Smooth muscle cell (in vitro differentiated cells): ENCODE data around the gene ANXA2R. TPM values are rescaled to one million over a fixed set of nuclear protein-coding genes. Genes with fewer than 3 reads are reported as not detected.

ENCODE experiments used
- DNase-seq: peaks from one replicate; lab custom pipeline; 2025; ENCODE audit not compliant: unreplicated experiment; lab: John Stamatoyannopoulos, UW
- H2AFZ ChIP-seq: fragments of 200-600 bp; sonication (generic); 2 replicates; pipeline ENCODE4 v1.6.0; 2016; ENCODE audit warnings: antibody characterized with exemption, low read depth, mild to moderate bottlenecking
- H3F3A ChIP-seq: fragments of 200-600 bp; sonication (generic); 2 replicates; pipeline ENCODE4 v1.6.0; 2017; ENCODE audit warnings: antibody characterized with exemption, low read depth
- H3K27ac ChIP-seq: fragments of 200-600 bp; sonication (generic); 2 replicates; pipeline ENCODE4 v1.5.1; 2016; ENCODE audit warnings: low read depth, mild to moderate bottlenecking
- H3K27me3 ChIP-seq: fragments of 200-600 bp; sonication (generic); 2 replicates; pipeline ENCODE4 v1.6.1; 2016; ENCODE audit warnings: low read depth, mild to moderate bottlenecking
- H3K36me3 ChIP-seq: fragments of 200-600 bp; sonication (generic); 2 replicates; pipeline ENCODE4 v1.5.1; 2016; ENCODE audit warnings: low read depth
- H3K4me1 ChIP-seq: fragments of 200-600 bp; sonication (generic); 2 replicates; pipeline ENCODE4 v1.5.1; 2016; ENCODE audit warnings: low read depth
- H3K4me2 ChIP-seq: fragments of 200-600 bp; sonication (generic); 2 replicates; pipeline ENCODE4 v1.6.0; 2016; ENCODE audit warnings: mild to moderate bottlenecking
- H3K4me3 ChIP-seq: fragments of 200-600 bp; sonication (generic); 2 replicates; pipeline ENCODE4 v1.5.1; 2016; ENCODE audit warnings: mild to moderate bottlenecking
- H3K79me2 ChIP-seq: fragments of 200-600 bp; sonication (generic); 2 replicates; pipeline ENCODE4 v1.6.0; 2016; ENCODE audit warnings: low read depth, mild to moderate bottlenecking
- H3K9ac ChIP-seq: fragments of 200-600 bp; sonication (generic); 2 replicates; pipeline ENCODE4 v1.6.0; 2016; ENCODE audit warnings: low read depth
- H3K9me3 ChIP-seq: fragments of 200-600 bp; sonication (generic); replicated peaks from 2 replicates; pipeline ENCODE4 v1.5.1; 2016; ENCODE audit warnings: low read depth
- H4K20me1 ChIP-seq: fragments of 200-600 bp; sonication (generic); 2 replicates; pipeline ENCODE4 v1.6.0; 2016; ENCODE audit warnings: low read depth
- WGBS: methylation state at CpG from one replicate; pipeline ENCODE4 v1.1.7; 2016; ENCODE audit warnings: low lambda C conversion rate; 5-methylcytosine and 5-hydroxymethylcytosine counted together
- polyA plus RNA-seq: library from polyadenylated mRNA; unstranded; fragments of >200 nt; fragmentation: Nextera tagmentation; extraction: Ambion mirVana; gene quantifications from 2 replicates; pipeline ENCODE4 v1.2.1, GENCODE V29; 2016
- total RNA-seq: library from RNA; depleted of rRNA; stranded (reverse); fragments of >200 nt; gene quantifications from 2 replicates; pipeline ENCODE4 v1.2.3, GENCODE V29; 2014
- TF ChIP-seq, protein P1 (sequence below): fragments of 200-600 bp; sonication (generic); IDR thresholded peaks from 2 replicates; pipeline ENCODE4 v1.5.1; 2017; ENCODE audit warnings: borderline replicate concordance, mild to moderate bottlenecking, antibody characterized with exemption; ENCODE audit not compliant: insufficient read depth, poor library complexity, severe bottlenecking

ANXA2R gene
- total and polyA plus RNA-seq, 2 experiments from 2014 or later: 0.83 to 1.5 TPM

DNA sequence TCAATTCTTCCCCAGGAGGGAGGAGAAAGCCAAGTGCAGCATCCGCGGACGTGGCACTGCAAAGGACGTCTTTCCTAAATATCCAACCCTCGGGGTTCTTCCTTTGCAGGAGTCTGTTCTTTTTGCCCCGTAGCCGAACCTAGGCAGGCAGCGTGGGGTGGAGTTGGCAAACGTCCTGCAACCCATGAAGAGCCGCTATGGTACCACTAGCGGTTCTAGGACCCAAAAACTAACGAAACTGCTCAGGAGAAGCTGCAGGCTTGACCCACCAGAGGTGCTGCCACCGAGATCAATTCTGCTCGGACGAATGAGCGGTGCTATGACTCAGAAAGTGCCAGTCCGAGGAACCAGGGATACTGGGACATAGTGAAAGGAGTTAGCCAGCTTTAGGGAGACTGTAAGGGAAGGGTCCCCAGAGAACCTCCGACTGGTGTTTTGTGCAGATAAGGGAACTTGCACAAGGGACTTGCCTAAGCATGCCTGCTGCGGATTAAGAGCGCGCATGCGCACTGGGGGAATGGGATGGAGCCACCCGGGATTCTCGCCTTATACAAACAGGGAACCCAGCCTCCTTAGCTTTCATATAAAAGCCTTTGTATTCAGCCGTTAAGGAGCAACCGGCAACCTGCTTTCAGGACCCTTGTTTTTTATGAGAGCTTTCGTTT is 32.7 kb downstream of the ANXA2R start:
- Histone ChIP-seq H3K4me2 (peak overlapping the region; percentile 89), H3K36me3 (no peaks in the 10 kb centered on the region), H3K9me3 (no peaks in the 10 kb centered on the region), H3K4me1 (peaks cover 5% of the 10 kb centered on the region), H3K27me3 (no peaks in the 10 kb centered on the region), H3F3A (no peaks in the 10 kb centered on the region), H3K79me2 (no peaks in the 10 kb centered on the region), H4K20me1 (no peaks in the 10 kb centered on the region), H3K9ac (peak overlapping the region; percentile 17), H3K27ac (peak overlapping the region; percentile 71), H3K4me3 (peak overlapping the region; percentile 61), H2AFZ (peak overlapping the region; percentile 88)
- WGBS: 18% methylated on average over 27 of the region's 27 CpGs
- DNase-seq: peak; percentile 62
- TF ChIP-seq, protein P1, sequence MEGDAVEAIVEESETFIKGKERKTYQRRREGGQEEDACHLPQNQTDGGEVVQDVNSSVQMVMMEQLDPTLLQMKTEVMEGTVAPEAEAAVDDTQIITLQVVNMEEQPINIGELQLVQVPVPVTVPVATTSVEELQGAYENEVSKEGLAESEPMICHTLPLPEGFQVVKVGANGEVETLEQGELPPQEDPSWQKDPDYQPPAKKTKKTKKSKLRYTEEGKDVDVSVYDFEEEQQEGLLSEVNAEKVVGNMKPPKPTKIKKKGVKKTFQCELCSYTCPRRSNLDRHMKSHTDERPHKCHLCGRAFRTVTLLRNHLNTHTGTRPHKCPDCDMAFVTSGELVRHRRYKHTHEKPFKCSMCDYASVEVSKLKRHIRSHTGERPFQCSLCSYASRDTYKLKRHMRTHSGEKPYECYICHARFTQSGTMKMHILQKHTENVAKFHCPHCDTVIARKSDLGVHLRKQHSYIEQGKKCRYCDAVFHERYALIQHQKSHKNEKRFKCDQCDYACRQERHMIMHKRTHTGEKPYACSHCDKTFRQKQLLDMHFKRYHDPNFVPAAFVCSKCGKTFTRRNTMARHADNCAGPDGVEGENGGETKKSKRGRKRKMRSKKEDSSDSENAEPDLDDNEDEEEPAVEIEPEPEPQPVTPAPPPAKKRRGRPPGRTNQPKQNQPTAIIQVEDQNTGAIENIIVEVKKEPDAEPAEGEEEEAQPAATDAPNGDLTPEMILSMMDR: no peak

GRCh38 chr5:43006424-43007202 is 33.5 kb downstream of the ANXA2R start:
- TF ChIP-seq, protein P1: no peak
- no peak overlapping the region for H3K9ac ChIP-seq
- H3K79me2 ChIP-seq: no peaks in the 10 kb centered on the region
- no peaks in the 10 kb centered on the region for H3F3A ChIP-seq
- H2AFZ ChIP-seq: peak overlapping the region; percentile 88
- peak overlapping the region; percentile 71 for H3K27ac ChIP-seq
- H3K9me3 ChIP-seq: no peaks in the 10 kb centered on the region
- H3K27me3 ChIP-seq: no peaks in the 10 kb centered on the region
- H4K20me1 ChIP-seq: no peaks in the 10 kb centered on the region
- 94% methylated on average over 19 of the region's 19 CpGs for WGBS
- H3K4me2 ChIP-seq: peak overlapping the region; percentile 89
- peaks cover 5% of the 10 kb centered on the region for H3K4me1 ChIP-seq
- no peak for DNase-seq
- no peaks in the 10 kb centered on the region for H3K36me3 ChIP-seq
- H3K4me3 ChIP-seq: peak overlapping the region; percentile 61

- no peak overlapping the region for H3K4me3 ChIP-seq
- H3K27ac ChIP-seq: no peak overlapping the region
- no peaks in the 10 kb centered on the region for H3K79me2 ChIP-seq
- H3K9me3 ChIP-seq: no peaks in the 10 kb centered on the region
- H3K9ac ChIP-seq: no peak overlapping the region
- DNase-seq: no peak
- H3K4me2 ChIP-seq: no peak overlapping the region
- H3K36me3 ChIP-seq: no peaks in the 10 kb centered on the region
- TF ChIP-seq, protein P1: no peak
- H2AFZ ChIP-seq: no peak overlapping the region
- WGBS: 95% methylated on average over 4 of the region's 4 CpGs
- peaks cover 11% of the 10 kb centered on the region for H3K4me1 ChIP-seq
- H3K27me3 ChIP-seq: no peaks in the 10 kb centered on the region
- H3F3A ChIP-seq: peaks cover 7% of the 10 kb centered on the region
- no peaks in the 10 kb centered on the region for H4K20me1 ChIP-seq
Observed at GRCh38 chr5:43005031-43005430, 35.1 kb downstream of the ANXA2R start.
